Measurements from ENCODE around the gene CHSY1.

GRCh38 chr15:101127506-101128076 is 124.3 kb downstream of the CHSY1 start:
- TF ChIP-seq, protein P1, sequence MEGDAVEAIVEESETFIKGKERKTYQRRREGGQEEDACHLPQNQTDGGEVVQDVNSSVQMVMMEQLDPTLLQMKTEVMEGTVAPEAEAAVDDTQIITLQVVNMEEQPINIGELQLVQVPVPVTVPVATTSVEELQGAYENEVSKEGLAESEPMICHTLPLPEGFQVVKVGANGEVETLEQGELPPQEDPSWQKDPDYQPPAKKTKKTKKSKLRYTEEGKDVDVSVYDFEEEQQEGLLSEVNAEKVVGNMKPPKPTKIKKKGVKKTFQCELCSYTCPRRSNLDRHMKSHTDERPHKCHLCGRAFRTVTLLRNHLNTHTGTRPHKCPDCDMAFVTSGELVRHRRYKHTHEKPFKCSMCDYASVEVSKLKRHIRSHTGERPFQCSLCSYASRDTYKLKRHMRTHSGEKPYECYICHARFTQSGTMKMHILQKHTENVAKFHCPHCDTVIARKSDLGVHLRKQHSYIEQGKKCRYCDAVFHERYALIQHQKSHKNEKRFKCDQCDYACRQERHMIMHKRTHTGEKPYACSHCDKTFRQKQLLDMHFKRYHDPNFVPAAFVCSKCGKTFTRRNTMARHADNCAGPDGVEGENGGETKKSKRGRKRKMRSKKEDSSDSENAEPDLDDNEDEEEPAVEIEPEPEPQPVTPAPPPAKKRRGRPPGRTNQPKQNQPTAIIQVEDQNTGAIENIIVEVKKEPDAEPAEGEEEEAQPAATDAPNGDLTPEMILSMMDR (IDR thresholded peaks at IDR 0.05; ENCODE audit: low read depth, low read length), result no peak
- 0 out of 2 replicates have a peak, but pooled peaks have one; percentile 32 for TF ChIP-seq EZH2phosphoT487 (IDR thresholded peaks at IDR 0.05; ENCODE audit: low read depth)
